PFSK-1 (cell line): ENCODE data around the gene KITLG.

Source experiments
- POLR2AphosphoS5 ChIP-seq: IDR thresholded peaks from 2 replicates; pipeline ENCODE4 v1.6.1; 2012; ENCODE audit warnings: low read depth, mild to moderate bottlenecking, control low read depth, low read length, moderate library complexity
- SIN3A ChIP-seq: IDR thresholded peaks from 2 replicates; pipeline ENCODE4 v1.6.1; 2012; ENCODE audit warnings: mild to moderate bottlenecking, low read length, moderate library complexity, borderline replicate concordance; ENCODE audit not compliant: insufficient read depth
- TAF1 ChIP-seq: IDR thresholded peaks from 2 replicates; pipeline ENCODE4 v1.6.1; 2012; ENCODE audit warnings: low read length, control low read depth, borderline replicate concordance; ENCODE audit not compliant: insufficient read depth
- TF ChIP-seq, protein P1 (sequence below), 2 experiments: IDR thresholded peaks; 2 replicates each; pipeline versions ENCODE4 v1.6.1 to v1.8.0; 2011 to 2012; ENCODE audit warnings: low read depth in 2 of 2, low read length in 2 of 2, control low read depth in 1 of 2, inconsistent platforms in 1 of 2, mild to moderate bottlenecking in 1 of 2, moderate library complexity in 1 of 2; ENCODE audit not compliant: insufficient read depth in 1 of 2

DNA sequence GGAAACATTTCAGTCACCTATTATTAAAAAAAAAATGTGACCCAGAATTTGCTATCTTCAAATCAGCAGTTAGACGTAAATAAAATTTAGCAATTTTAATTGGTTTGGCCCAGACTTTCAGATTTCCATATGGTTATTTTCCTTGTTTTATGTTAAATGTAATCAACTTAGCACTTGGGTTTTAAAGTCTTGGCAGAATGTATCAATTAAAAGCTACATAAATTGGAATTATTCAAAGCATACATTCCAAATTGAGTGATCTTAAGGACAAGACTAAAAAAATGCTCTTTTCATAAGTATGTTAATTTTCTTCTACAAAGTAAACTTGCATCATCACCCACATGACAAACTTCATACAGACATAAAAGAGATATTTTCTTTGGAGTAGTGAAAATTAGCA, 3.4 kb downstream of the KITLG start:
- TF ChIP-seq SIN3A, result no peak
- no peak for TF ChIP-seq TAF1
- TF ChIP-seq, protein P1, sequence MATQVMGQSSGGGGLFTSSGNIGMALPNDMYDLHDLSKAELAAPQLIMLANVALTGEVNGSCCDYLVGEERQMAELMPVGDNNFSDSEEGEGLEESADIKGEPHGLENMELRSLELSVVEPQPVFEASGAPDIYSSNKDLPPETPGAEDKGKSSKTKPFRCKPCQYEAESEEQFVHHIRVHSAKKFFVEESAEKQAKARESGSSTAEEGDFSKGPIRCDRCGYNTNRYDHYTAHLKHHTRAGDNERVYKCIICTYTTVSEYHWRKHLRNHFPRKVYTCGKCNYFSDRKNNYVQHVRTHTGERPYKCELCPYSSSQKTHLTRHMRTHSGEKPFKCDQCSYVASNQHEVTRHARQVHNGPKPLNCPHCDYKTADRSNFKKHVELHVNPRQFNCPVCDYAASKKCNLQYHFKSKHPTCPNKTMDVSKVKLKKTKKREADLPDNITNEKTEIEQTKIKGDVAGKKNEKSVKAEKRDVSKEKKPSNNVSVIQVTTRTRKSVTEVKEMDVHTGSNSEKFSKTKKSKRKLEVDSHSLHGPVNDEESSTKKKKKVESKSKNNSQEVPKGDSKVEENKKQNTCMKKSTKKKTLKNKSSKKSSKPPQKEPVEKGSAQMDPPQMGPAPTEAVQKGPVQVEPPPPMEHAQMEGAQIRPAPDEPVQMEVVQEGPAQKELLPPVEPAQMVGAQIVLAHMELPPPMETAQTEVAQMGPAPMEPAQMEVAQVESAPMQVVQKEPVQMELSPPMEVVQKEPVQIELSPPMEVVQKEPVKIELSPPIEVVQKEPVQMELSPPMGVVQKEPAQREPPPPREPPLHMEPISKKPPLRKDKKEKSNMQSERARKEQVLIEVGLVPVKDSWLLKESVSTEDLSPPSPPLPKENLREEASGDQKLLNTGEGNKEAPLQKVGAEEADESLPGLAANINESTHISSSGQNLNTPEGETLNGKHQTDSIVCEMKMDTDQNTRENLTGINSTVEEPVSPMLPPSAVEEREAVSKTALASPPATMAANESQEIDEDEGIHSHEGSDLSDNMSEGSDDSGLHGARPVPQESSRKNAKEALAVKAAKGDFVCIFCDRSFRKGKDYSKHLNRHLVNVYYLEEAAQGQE (IDR thresholded peaks at IDR 0.05; ENCODE audit: insufficient read depth in 1 of 2, low read depth in 2 of 2, low read length in 2 of 2), result no peak
- TF ChIP-seq POLR2AphosphoS5, result no peak
